CD1c-positive myeloid dendritic cell (primary cell): ENCODE results near the gene PCDH10.

Source experiments
- DNase-seq: peaks from one replicate; pipeline ENCODE4 v3.0.0-alpha.2; 2016; ENCODE audit errors: extremely low spot score

Gene PCDH10, protein sequence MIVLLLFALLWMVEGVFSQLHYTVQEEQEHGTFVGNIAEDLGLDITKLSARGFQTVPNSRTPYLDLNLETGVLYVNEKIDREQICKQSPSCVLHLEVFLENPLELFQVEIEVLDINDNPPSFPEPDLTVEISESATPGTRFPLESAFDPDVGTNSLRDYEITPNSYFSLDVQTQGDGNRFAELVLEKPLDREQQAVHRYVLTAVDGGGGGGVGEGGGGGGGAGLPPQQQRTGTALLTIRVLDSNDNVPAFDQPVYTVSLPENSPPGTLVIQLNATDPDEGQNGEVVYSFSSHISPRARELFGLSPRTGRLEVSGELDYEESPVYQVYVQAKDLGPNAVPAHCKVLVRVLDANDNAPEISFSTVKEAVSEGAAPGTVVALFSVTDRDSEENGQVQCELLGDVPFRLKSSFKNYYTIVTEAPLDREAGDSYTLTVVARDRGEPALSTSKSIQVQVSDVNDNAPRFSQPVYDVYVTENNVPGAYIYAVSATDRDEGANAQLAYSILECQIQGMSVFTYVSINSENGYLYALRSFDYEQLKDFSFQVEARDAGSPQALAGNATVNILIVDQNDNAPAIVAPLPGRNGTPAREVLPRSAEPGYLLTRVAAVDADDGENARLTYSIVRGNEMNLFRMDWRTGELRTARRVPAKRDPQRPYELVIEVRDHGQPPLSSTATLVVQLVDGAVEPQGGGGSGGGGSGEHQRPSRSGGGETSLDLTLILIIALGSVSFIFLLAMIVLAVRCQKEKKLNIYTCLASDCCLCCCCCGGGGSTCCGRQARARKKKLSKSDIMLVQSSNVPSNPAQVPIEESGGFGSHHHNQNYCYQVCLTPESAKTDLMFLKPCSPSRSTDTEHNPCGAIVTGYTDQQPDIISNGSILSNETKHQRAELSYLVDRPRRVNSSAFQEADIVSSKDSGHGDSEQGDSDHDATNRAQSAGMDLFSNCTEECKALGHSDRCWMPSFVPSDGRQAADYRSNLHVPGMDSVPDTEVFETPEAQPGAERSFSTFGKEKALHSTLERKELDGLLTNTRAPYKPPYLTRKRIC

DNA sequence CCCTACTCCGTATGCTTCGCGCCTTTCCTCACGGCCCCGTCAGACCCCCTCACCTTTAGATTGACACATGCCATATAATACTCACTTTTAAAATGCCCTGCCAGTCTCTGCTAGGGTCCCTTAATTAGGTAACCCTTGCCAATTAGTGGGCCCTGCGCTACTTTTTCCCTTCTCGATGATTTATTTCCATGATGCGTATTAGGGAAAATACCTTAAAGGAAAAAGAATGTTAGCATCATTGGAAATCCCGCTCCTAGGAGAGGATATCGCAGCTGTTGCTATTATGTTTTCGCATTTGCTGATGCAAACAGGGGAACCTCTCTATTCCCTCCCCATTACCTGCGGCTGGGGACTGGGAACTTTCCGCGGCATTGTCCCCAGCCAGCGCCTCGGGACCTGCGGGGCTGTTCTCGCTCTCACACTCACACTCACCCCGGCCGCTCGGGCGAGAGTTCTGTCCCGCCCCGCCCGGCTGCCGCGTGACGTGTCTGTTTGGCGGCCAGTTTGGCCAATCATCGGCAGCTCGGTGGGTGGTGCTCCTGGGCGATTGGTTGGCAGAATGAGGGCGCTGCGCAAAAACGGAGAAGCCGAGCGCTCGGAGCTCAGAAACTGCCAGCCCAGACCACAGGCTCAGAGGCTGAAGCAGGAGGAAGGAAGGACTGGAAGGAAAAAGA, at the start of gene PCDH10:
PCDH10 (plus strand) TSS at position 605 of the 674 bp plus-strand sequence. CDS start 847 bp downstream, outside the sequence.
- peak; percentile 43 for DNase-seq

DNA sequence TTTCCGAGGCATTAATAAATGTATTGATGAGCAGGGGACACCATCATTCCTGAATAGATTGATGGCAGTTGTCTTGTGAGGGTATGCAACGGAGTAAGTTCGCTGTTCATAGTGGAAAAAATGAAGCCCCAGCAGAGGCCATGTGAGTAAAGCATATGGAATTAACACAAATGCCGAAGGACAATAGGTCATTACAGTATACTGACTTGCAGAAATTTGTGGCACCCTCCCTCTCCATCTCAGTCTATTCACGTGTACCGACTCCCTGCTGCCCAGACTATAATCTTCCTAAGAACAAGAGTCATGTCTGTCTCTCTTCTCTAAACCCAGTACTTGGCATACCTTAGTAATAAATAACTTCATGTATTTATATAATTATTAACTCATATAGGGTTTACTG, 47.1 kb upstream of the PCDH10 start:
- DNase-seq = no peak

DNA sequence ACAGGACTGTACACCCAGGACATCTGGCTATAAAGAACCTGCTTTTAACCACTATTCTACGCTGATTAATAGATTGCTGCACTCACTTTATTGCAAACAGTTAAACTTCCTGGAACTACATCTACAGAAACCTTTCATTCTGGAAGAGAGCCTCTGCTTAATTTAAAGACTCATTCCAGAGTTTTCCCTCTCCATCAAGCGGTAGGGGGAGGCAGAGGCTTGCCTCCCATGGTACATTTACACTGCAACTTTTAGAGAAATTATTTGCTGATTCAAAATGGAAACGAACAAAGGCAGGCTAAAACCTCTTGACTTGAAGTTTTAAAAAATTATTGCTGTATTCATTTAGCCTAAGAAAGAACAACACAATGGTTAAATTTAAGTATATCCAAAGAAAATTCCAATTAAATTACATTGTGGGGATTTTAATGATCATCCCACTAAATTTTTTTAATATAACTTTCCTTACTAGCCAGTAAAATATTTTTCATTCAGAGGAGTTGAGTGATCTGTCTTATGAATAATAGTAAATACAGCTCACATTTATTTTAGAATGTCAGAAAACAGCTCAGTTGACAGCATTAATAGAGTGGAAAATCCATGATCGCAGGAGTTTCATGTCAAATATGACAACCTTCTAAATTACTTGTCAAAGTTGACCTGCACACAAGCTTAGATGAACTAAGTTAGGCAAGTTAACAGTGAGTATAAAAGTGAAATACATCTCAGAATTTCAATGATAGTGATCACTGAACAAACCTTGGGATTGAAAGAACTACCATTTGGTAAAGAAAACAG, 46.3 kb upstream of the PCDH10 start:
- no peak for DNase-seq

DNA sequence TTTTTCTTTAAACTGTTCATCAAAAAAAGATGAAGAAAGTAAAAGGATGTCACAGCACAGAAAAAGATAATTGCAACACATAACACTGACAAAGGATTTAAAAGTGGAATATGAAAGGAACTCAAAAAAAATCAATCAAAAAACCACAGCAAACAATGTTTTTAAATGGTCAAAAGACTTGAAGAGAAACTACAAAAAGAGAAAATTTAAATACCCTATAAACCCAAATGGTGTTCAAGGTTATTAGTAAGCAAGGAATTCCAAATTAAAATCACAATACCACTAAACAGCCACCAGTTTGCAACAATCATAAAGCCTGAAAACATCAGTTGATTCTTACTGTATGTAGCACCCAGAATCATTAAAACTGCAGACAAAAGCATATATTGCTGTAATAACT, 36.5 kb upstream of the PCDH10 start:
- DNase-seq = no peak

DNA sequence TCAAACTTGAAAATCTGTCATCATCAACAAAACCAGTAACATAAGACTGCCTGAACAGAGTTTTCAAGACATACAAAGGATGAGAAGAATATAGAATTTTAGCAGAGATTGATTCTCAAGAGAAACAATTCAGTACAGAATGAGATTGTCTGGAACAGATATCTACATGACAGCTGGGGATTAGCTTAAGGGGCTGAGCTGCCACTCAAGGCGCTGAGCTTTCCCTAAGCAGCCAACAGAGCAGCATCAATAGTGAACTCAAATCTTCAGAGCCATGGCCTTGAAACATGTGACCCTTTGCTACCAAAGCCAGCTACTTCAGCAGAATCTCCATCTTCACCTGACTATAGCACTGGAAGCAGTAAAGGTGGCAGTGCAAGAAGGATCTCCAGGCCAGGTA, 24.3 kb upstream of the PCDH10 start:
- no peak for DNase-seq

DNA sequence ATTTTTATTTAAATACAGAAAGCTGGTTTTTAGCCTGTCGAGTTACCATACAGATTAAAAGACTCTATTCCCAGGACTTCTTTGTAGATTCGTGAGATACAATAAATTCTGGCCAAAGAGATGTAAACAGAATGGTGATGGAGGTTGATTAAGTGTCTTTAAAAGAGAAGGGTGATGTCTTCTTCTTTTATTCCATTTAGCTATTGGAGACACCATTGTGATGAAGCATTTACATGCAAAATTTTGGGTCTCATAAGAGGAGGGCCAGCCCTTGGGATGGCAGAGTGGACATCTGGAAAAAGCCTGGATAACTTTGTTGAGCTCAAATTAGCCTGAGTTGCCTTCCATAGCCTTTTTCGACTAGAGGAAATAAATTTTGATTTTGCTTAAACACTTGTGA, 21.6 kb upstream of the PCDH10 start:
- DNase-seq = no peak

DNA sequence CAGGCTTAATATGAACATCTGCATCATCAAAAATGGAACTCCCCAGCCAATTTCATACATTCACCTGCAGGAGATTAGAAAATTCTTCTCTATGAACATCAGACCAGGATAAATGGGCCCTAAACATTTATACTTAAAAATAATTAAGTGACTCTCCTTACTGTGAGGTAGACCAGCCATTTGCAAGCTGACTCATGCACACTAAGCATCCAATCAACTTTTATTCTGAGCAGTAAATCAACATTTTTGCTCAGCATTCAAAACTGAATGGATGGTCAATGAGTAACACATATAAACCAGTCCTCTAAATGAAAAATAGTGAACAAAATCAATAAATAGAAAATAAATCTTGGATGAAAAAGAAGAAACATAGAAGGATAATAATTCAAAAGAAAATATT, 19.9 kb upstream of the PCDH10 start:
- no peak for DNase-seq

DNA sequence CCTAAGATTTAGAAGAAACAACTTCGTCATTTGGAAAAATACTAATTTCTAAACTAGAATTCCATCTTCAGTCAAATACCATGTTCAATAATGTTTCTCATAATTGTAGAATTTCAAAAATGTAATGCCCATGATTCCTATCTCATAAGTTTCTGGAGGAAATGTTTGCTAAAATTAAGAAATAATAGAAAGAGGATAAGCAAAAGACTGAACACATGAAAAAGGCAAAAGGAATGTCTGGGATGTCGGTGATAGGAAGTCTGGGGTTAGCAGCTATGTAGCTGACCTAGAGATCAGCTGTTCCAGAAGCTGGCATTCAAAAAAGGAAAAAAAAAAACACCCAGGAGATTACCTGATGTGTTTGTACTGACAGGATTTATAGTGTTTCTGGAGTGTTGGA, 18.9 kb upstream of the PCDH10 start:
- no peak for DNase-seq

DNA sequence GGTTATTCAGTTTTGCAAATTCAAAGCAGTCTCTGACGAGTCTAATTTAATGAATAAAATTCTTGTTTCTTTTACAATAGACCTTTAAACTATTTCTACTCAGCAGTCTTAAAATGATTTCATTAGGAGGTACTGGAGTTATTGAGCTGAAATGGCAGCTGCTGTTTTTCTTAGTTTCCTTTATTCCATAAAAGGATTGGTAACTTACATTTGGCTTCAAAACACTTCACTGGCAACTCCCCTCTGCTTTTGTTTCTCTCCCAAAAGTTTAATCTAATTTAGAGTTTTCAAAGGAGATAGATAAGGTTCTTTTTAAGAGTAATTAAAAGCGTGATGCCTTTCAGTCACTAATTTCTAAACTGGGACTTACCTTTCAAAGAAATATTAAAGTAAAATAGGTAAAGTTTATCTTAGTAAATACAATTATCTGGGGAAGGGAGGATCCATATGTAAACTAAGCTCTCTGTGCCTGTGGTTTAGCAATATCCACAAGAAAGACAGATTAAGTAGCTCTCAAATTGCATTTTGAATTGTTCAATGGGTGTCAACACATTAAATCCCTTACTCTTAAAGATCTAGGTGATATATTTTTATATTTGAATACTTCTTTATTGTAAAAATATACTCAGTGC, 17.1 kb upstream of the PCDH10 start:
- no peak for DNase-seq

DNA sequence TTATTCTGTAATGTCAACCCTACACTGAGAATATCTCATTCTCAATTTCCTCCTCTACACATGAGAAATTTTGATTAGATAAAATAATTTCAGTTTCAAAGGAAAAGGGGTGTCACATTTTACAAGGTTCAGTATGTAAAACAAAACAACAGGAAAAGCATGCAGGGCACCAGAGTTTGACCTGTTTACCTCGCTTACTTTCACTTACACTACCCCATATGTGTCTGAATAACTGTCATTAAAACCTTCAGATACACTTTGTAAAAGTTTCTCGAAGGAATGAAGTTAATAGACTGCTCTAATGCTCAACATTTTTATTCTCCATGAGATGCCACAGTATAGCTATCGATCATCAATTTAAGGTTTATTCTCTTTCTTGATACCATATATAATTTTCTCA, 12.3 kb upstream of the PCDH10 start:
- DNase-seq = no peak

DNA sequence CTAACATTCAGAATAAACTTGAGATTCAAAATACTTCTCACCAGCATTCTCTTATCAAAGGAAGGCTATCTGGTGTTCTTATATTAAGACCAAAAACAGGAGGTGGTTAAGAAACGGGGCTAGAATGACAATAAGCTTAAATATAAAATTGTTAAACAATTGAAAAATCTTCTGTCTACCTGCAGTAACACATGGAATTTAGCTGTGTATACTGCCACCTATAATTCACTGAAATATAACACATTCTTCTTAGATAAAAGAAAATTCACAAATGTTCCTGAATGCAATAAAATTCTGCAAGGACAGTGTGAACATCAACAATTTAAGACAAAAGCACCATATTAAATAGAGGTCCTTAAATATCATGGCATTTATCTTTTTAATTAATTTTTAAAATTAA, 11.5 kb upstream of the PCDH10 start:
- DNase-seq = no peak

DNA sequence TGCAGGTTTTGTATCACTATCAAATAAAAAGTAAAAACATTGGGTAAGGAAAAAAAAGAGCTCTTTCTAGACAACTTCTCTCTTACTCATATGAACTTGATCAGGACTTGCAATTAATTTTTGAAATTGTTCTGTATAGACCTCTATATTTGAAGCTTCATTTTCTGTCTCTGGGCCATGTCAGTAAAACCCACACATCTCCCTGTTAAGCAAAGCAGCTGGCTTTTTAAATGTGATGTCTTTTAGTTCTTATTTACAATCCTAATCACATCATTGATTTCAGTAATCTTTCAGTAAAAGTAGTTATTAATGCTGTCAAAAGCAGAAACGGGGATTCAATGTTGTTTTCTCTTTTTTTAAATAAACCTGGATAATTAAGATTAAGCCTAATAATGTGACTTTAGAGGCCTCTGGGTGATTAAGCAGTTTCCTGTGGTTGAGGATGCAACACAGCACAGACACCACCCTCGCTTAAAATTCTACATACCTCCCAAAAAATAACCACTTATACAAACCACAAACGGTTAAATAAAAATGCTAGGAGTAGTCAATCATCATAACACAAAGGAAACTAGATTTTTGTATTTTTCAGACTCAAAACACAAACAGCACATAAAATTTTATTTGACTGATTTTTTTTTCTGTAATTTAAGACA, 5.2 kb upstream of the PCDH10 start:
- DNase-seq = no peak

DNA sequence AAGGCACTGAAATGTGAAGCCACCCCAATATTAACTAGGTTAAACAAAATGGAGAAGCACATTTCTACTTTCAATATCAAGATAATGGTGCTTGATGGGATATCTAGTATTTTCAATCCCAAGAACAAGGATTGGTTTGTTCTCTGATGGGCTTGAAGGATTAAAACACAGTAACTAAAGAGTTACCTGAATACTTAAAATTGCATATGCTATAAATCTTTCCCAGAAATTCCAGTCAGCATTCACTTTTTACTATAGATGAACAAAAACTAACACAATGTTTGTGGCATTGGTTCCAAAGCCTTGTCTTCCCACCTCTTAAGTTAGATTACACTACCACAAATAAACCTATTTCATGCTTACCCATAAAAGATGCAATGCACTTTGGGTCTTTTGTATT, 3.9 kb upstream of the PCDH10 start:
- DNase-seq = no peak

DNA sequence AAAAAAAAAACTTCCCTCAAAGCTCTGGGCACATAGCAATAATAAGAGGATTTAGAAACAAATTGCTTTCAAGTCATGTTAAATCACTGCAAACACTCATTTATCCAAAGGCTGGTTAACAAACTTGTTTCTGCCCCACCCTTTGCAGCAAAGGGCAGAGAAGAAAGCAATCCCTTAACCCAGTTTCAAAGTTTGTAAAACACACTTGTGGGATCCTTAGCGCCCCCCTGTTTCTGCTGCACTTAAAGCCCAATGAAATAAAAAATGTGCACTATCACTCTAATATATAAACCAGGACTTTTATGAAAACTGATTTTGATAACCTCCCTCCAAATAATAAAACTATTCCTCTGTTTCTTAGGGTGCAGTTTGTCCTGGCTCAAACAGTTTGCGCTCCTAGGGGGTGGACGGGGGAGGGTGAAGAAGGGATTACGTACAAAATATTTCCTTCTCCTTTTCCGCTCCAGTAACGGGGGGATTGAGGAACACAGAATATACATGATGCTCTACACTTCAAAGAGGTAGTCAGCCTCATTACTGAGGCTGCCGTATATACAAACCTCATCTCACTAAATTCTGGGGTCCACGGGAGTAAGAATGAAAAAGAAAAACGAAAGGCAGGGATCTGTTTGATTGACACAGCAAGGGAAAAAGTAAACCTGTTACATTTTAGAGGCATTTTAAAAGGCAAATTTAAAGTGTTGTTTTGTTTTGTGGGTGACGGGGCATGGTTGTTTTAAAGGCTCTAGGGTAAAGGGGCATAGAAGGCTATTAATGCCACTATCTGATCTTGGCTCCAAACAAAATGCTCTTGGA, 3.1 kb upstream of the PCDH10 start:
- no peak for DNase-seq

DNA sequence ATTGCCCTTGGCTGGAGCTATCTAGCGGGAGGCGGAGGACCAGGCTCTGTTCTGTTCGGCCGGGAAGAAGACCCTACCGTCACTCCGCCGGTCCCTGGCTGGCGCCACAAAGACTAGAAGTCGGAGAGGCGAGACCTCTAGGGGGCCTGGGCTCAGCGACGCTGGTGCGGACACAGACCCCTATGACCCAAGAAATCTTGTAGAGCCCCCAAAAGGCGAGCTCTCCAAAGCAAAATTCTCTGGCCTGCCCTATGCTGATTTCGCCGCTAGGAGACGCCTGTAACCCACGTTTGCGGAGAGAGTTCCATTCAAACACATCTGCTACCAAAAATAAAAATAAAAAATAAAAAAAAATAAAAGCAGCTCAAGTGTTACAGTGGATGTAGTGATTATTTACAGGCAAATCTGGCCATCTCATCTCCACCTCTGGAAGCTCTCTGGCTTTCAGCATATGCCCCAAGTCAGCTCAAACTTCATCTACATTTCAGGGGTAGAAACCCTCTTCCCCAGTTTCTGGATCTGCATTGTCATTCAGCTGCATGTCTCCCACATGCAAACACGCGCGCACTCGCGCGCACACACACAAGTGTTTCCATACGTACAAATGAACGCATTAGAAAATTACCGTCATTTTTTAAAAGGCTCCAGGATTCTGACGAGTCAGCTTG, 2.4 kb upstream of the PCDH10 start:
- DNase-seq = peak; percentile 4

DNA sequence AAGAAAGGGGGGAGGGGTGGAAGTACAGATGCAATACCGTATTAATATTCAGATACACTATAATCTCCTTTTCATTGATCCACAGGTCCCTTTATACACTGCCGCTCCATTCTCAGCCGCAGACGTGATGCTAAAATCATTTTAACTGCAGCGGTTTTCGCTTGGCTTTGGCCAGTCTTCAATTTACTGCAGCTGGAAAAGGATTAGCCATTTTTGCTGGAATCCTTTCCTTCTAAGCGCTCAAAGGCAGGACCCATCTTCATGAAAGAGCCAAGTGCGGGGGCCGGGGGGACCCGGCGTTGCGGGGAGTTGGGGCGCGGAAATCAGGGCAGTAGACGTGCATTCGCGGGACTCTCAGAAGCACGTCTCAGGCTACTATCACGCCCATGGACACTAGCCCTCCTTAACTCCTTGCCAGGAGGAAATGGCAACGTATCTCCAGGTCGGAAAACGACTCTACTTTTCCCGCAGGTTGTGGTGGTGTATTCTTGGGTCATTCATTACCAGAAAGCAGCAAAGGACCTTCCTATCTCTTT, 1.7 kb upstream of the PCDH10 start:
- no peak for DNase-seq

DNA sequence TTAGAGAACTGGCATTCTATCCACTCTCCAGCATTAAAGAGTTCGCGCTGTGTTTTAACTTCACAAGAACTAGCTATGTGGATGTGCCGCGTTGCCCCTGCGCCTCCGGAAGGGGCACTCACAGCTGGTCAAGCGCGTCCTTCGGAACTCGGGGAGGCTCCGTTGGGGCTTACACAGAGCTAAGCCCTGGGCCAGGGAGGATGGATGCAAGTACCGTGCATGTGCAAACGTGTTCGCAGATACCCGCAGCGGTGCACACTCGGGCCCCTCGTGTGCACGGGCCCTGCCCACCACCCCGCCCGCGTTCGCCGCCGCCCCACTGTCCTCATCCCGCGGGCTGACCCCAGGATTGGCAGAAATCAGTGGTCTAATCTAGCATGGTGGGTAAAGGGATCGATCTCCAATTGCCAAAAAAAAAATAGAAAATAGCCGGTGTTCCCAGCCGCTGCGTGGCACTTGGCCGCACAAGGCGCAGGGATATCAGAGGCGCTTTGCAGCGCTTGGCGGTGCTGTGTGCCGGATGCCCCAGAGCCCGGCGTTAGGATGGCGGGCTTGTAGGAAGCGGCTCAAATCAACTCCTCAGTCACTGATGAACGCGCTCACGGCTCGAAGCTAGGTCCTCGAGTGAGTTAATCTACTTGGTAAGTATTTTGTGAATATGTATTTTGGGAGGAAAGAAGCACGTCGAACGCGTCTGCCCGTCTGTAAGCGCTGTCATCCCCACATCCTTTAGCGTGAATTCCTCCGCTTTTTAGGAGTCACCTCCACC, 989 bp upstream of the PCDH10 start:
- no peak for DNase-seq

DNA sequence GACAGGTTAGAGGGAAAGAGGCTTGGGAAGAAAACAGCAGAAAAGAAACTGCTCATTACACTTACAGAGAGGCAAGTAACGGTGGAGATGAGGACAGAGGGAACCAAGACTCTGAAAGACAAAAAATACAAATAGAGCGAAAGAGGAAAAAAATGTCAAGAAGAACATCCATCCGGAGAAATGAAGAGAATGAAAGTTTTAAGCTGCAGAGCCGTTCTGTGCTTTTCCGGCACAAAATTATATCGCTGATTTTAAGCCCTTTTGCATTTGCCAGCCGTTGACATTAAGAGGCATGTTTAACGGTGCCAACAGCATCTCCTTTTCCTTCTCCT, 236 bp downstream of the PCDH10 start:
- no peak for DNase-seq
